ENCODE data around the gene SCAND1. TPM values are rescaled to one million over a fixed set of nuclear protein-coding genes. Genes with fewer than 3 reads are reported as not detected.

Gene SCAND1
- total and polyA plus RNA-seq, 4 donors = 47.7 to 117 (median 51.9) TPM

- H3K4me1 ChIP-seq (ENCODE audit: control insufficient read depth in 1 of 2, insufficient read depth in 2 of 2, low read length in 2 of 2) = no peaks in the 10 kb centered on the region
- H3K36me3 ChIP-seq (ENCODE audit: control insufficient read depth in 1 of 2, insufficient read depth in 2 of 2, low read length in 1 of 2) = peaks cover 7 to 9% of the 10 kb centered on the region in 2 donors
- H3K27ac ChIP-seq (ENCODE audit: low read depth in 1 of 2, low read length in 2 of 2) = no peak overlapping the region
- no peaks in the 10 kb centered on the region for H3K27me3 ChIP-seq (ENCODE audit: control insufficient read depth in 1 of 2, insufficient read depth in 2 of 2, low read length in 1 of 2)
- DNase-seq (no peak), ATAC-seq (ENCODE audit: low FRiP score) (no peak)
- 94 to 97% methylated on average over 2 of the region's 2 CpGs for WGBS, 2 donors
- no peaks in the 10 kb centered on the region for H3K9me3 ChIP-seq (ENCODE audit: control insufficient read depth, low read length)
- intact Hi-C loops (cut with DNase I) = no loop called here
- no peak overlapping the region for H3K4me3 ChIP-seq (ENCODE audit: low read length in 2 of 2)
Observed at GRCh38 chr20:35929301-35929700, 25.0 kb downstream of the SCAND1 start.

- Histone ChIP-seq H3K36me3 (ENCODE audit: control insufficient read depth in 1 of 2, insufficient read depth in 2 of 2, low read length in 1 of 2) (peaks cover 0 to 8% of the 10 kb centered on the region in 2 donors), H3K4me1 (ENCODE audit: control insufficient read depth in 1 of 2, insufficient read depth in 2 of 2, low read length in 2 of 2) (peaks cover 0 to 2% of the 10 kb centered on the region in 2 donors), H3K4me3 (ENCODE audit: low read length in 2 of 2) (no peak overlapping the region), H3K27ac (ENCODE audit: low read depth in 1 of 2, low read length in 2 of 2) (no peak overlapping the region), H3K27me3 (ENCODE audit: control insufficient read depth in 1 of 2, insufficient read depth in 2 of 2, low read length in 1 of 2) (no peaks in the 10 kb centered on the region), H3K9me3 (ENCODE audit: control insufficient read depth, low read length) (no peaks in the 10 kb centered on the region)
- intact Hi-C loops (cut with DNase I) = no loop called here
- ATAC-seq (ENCODE audit: low FRiP score) (no peak), DNase-seq (no peak)
- WGBS, 2 donors = 96% methylated on average over 3 of the region's 3 CpGs
Observed at GRCh38 chr20:35920523-35920922, 33.8 kb downstream of the SCAND1 start.

GRCh38 chr20:35918021-35918420 lies 36.3 kb downstream of the SCAND1 start:
- Histone ChIP-seq H3K9me3 (ENCODE audit: control insufficient read depth, low read length) (no peaks in the 10 kb centered on the region), H3K4me1 (ENCODE audit: control insufficient read depth in 1 of 2, insufficient read depth in 2 of 2, low read length in 2 of 2) (peaks cover 0 to 2% of the 10 kb centered on the region in 2 donors), H3K27me3 (ENCODE audit: control insufficient read depth in 1 of 2, insufficient read depth in 2 of 2, low read length in 1 of 2) (no peaks in the 10 kb centered on the region), H3K36me3 (ENCODE audit: control insufficient read depth in 1 of 2, insufficient read depth in 2 of 2, low read length in 1 of 2) (peaks cover 0 to 10% of the 10 kb centered on the region in 2 donors), H3K4me3 (ENCODE audit: low read length in 2 of 2) (no peak overlapping the region), H3K27ac (ENCODE audit: low read depth in 1 of 2, low read length in 2 of 2) (no peak overlapping the region)
- WGBS, 2 donors = 96 to 97% methylated on average over 1 of the region's 1 CpG
- intact Hi-C loops (cut with DNase I) = no loop called here
- ATAC-seq (ENCODE audit: low FRiP score) = no peak
- DNase-seq = no peak

- Histone ChIP-seq H3K4me3 (ENCODE audit: low read length in 2 of 2) (no peak overlapping the region), H3K36me3 (ENCODE audit: control insufficient read depth in 1 of 2, insufficient read depth in 2 of 2, low read length in 1 of 2) (peaks cover 0 to 10% of the 10 kb centered on the region in 2 donors), H3K4me1 (ENCODE audit: control insufficient read depth in 1 of 2, insufficient read depth in 2 of 2, low read length in 2 of 2) (peaks cover 0 to 2% of the 10 kb centered on the region in 2 donors), H3K9me3 (ENCODE audit: control insufficient read depth, low read length) (no peaks in the 10 kb centered on the region), H3K27ac (ENCODE audit: low read depth in 1 of 2, low read length in 2 of 2) (no peak overlapping the region), H3K27me3 (ENCODE audit: control insufficient read depth in 1 of 2, insufficient read depth in 2 of 2, low read length in 1 of 2) (no peaks in the 10 kb centered on the region)
- 64 to 75% methylated on average over 3 of the region's 3 CpGs for WGBS, 2 donors
- no peak for ATAC-seq (ENCODE audit: low FRiP score)
- intact Hi-C loops (cut with DNase I) = no loop called here
- no peak for DNase-seq
Observed at GRCh38 chr20:35917077-35917476, 37.2 kb downstream of the SCAND1 start.

GRCh38 chr20:35912881-35913280 lies 41.4 kb downstream of the SCAND1 start:
- no peaks in the 10 kb centered on the region for H3K9me3 ChIP-seq (ENCODE audit: control insufficient read depth, low read length)
- H3K27me3 ChIP-seq (ENCODE audit: control insufficient read depth in 1 of 2, insufficient read depth in 2 of 2, low read length in 1 of 2) = no peaks in the 10 kb centered on the region
- ATAC-seq (ENCODE audit: low FRiP score) = no peak
- no peak for DNase-seq
- WGBS, 2 donors = 71 to 84% methylated on average over 4 of the region's 4 CpGs
- H3K27ac ChIP-seq (ENCODE audit: low read depth in 1 of 2, low read length in 2 of 2) = no peak overlapping the region
- no peaks in the 10 kb centered on the region for H3K4me1 ChIP-seq (ENCODE audit: control insufficient read depth in 1 of 2, insufficient read depth in 2 of 2, low read length in 2 of 2)
- peaks cover 0 to 7% of the 10 kb centered on the region in 2 donors for H3K36me3 ChIP-seq (ENCODE audit: control insufficient read depth in 1 of 2, insufficient read depth in 2 of 2, low read length in 1 of 2)
- H3K4me3 ChIP-seq (ENCODE audit: low read length in 2 of 2) = no peak overlapping the region
- intact Hi-C loops (cut with DNase I) = no loop called here

GRCh38 chr20:35910254-35910653 lies 44.0 kb downstream of the SCAND1 start:
- no peak for ATAC-seq (ENCODE audit: low FRiP score)
- DNase-seq = no peak
- intact Hi-C loops (cut with DNase I) = no loop called here
- no peak overlapping the region for H3K4me3 ChIP-seq (ENCODE audit: low read length in 2 of 2)
- no peaks in the 10 kb centered on the region for H3K9me3 ChIP-seq (ENCODE audit: control insufficient read depth, low read length)
- no peak overlapping the region for H3K27ac ChIP-seq (ENCODE audit: low read depth in 1 of 2, low read length in 2 of 2)
- H3K4me1 ChIP-seq (ENCODE audit: control insufficient read depth in 1 of 2, insufficient read depth in 2 of 2, low read length in 2 of 2) = no peaks in the 10 kb centered on the region
- 90 to 95% methylated on average over 3 of the region's 3 CpGs for WGBS, 2 donors
- no peaks in the 10 kb centered on the region for H3K27me3 ChIP-seq (ENCODE audit: control insufficient read depth in 1 of 2, insufficient read depth in 2 of 2, low read length in 1 of 2)
- H3K36me3 ChIP-seq (ENCODE audit: control insufficient read depth in 1 of 2, insufficient read depth in 2 of 2, low read length in 1 of 2) = peaks cover 2 to 3% of the 10 kb centered on the region in 2 donors

GRCh38 chr20:35909796-35910195 lies 44.5 kb downstream of the SCAND1 start:
- intact Hi-C loops (cut with DNase I) = loop anchor here in 1 of 2 donors (10.0 kb wide), 1 partner anchor 445 kb away; no protein-coding TSS in a partner anchor
- H3K4me3 ChIP-seq (ENCODE audit: low read length in 2 of 2) = no peak overlapping the region
- no peaks in the 10 kb centered on the region for H3K27me3 ChIP-seq (ENCODE audit: control insufficient read depth in 1 of 2, insufficient read depth in 2 of 2, low read length in 1 of 2)
- no peaks in the 10 kb centered on the region for H3K9me3 ChIP-seq (ENCODE audit: control insufficient read depth, low read length)
- WGBS, 2 donors = 97% methylated on average over 1 of the region's 1 CpG
- no peak for DNase-seq
- no peak for ATAC-seq (ENCODE audit: low FRiP score)
- peaks cover 2 to 5% of the 10 kb centered on the region in 2 donors for H3K36me3 ChIP-seq (ENCODE audit: control insufficient read depth in 1 of 2, insufficient read depth in 2 of 2, low read length in 1 of 2)
- H3K4me1 ChIP-seq (ENCODE audit: control insufficient read depth in 1 of 2, insufficient read depth in 2 of 2, low read length in 2 of 2) = no peaks in the 10 kb centered on the region
- no peak overlapping the region for H3K27ac ChIP-seq (ENCODE audit: low read depth in 1 of 2, low read length in 2 of 2)

GRCh38 chr20:35909176-35909575 lies 45.1 kb downstream of the SCAND1 start:
- WGBS, 2 donors = 92 to 94% methylated on average over 1 of the region's 1 CpG
- H3K27ac ChIP-seq (ENCODE audit: low read depth in 1 of 2, low read length in 2 of 2) = no peak overlapping the region
- ATAC-seq (ENCODE audit: low FRiP score) (no peak), DNase-seq (no peak)
- no peak overlapping the region for H3K4me3 ChIP-seq (ENCODE audit: low read length in 2 of 2)
- intact Hi-C loops (cut with DNase I) = loop anchor here in 1 of 2 donors (10.0 kb wide), 1 partner anchor 444 kb away; no protein-coding TSS in a partner anchor
- peaks cover 2 to 5% of the 10 kb centered on the region in 2 donors for H3K36me3 ChIP-seq (ENCODE audit: control insufficient read depth in 1 of 2, insufficient read depth in 2 of 2, low read length in 1 of 2)
- no peaks in the 10 kb centered on the region for H3K27me3 ChIP-seq (ENCODE audit: control insufficient read depth in 1 of 2, insufficient read depth in 2 of 2, low read length in 1 of 2)
- no peaks in the 10 kb centered on the region for H3K4me1 ChIP-seq (ENCODE audit: control insufficient read depth in 1 of 2, insufficient read depth in 2 of 2, low read length in 2 of 2)
- H3K9me3 ChIP-seq (ENCODE audit: control insufficient read depth, low read length) = no peaks in the 10 kb centered on the region

- no peak overlapping the region for H3K27ac ChIP-seq (ENCODE audit: low read depth in 1 of 2, low read length in 2 of 2)
- ATAC-seq (ENCODE audit: low FRiP score) = no peak
- H3K9me3 ChIP-seq (ENCODE audit: control insufficient read depth, low read length) = no peaks in the 10 kb centered on the region
- H3K36me3 ChIP-seq (ENCODE audit: control insufficient read depth in 1 of 2, insufficient read depth in 2 of 2, low read length in 1 of 2) = peaks cover 2% of the 10 kb centered on the region in 2 donors
- H3K4me3 ChIP-seq (ENCODE audit: low read length in 2 of 2) = no peak overlapping the region
- no peak for DNase-seq
- intact Hi-C loops (cut with DNase I) = loop anchor here in 1 of 2 donors (10.0 kb wide), 1 partner anchor 443 kb away; no protein-coding TSS in a partner anchor
- no peaks in the 10 kb centered on the region for H3K4me1 ChIP-seq (ENCODE audit: control insufficient read depth in 1 of 2, insufficient read depth in 2 of 2, low read length in 2 of 2)
- no peaks in the 10 kb centered on the region for H3K27me3 ChIP-seq (ENCODE audit: control insufficient read depth in 1 of 2, insufficient read depth in 2 of 2, low read length in 1 of 2)
Observed at GRCh38 chr20:35908007-35908406, 46.3 kb downstream of the SCAND1 start.

Measured in aorta (tissue), 5 donors.